HG03103 (cell line): ENCODE data around the gene TSNAX.

Experiments
- ATAC-seq: cut with Tn5 transposase; IDR thresholded peaks from one replicate; pipeline ENCODE4 v1.9.1; 2021; ENCODE audit warnings: low read depth; ENCODE audit not compliant: unreplicated experiment

TSNAX gene

GRCh38 chr1:231517076-231517475, 11.4 kb upstream of the TSNAX start:
- no peak for ATAC-seq

- ATAC-seq = no peak
These were observed 9.9 kb upstream of the TSNAX start for GRCh38 chr1:231518485-231519034.

GRCh38 chr1:231519166-231519565, 9.3 kb upstream of the TSNAX start:
- no peak for ATAC-seq

- no peak for ATAC-seq
These were observed 6.4 kb upstream of the TSNAX start for GRCh38 chr1:231522038-231522437.

- ATAC-seq = no peak
These were observed 5.4 kb upstream of the TSNAX start for GRCh38 chr1:231522931-231523642.

GRCh38 chr1:231523816-231524215, 4.7 kb upstream of the TSNAX start:
- no peak for ATAC-seq

GRCh38 chr1:231526536-231526935, 1.9 kb upstream of the TSNAX start:
- ATAC-seq = no peak

- peak; percentile 4 for ATAC-seq
These were observed 790 bp upstream of the TSNAX start for GRCh38 chr1:231527586-231528171.

- no peak for ATAC-seq
These were observed 4.8 kb downstream of the TSNAX start for GRCh38 chr1:231533240-231533639.

- no peak for ATAC-seq
These were observed 6.3 kb downstream of the TSNAX start for GRCh38 chr1:231534703-231535159.

GRCh38 chr1:231536099-231536498, 7.6 kb downstream of the TSNAX start:
- ATAC-seq = no peak

- ATAC-seq = no peak
These were observed 12.4 kb downstream of the TSNAX start for GRCh38 chr1:231540847-231541246.

GRCh38 chr1:231541842-231542241, 13.4 kb downstream of the TSNAX start:
- ATAC-seq = no peak

- ATAC-seq = no peak
These were observed 16.6 kb downstream of the TSNAX start for GRCh38 chr1:231544943-231545592.

- ATAC-seq = no peak
These were observed 18.2 kb downstream of the TSNAX start for GRCh38 chr1:231546693-231547092.

- ATAC-seq = no peak
These were observed 21.4 kb downstream of the TSNAX start for GRCh38 chr1:231549733-231550447.

- ATAC-seq = no peak
These were observed 21.9 kb downstream of the TSNAX start for GRCh38 chr1:231550448-231550781.

- no peak for ATAC-seq
These were observed 24.9 kb downstream of the TSNAX start for GRCh38 chr1:231553320-231553719.

- ATAC-seq = no peak
These were observed 26.5 kb downstream of the TSNAX start for GRCh38 chr1:231554969-231555368.

- ATAC-seq = no peak
These were observed 28.9 kb downstream of the TSNAX start for GRCh38 chr1:231557411-231557810.
